Renal cortex interstitium (tissue), 11 donors: ENCODE results near the gene ARHGAP26. TPM values are rescaled to one million over a fixed set of nuclear protein-coding genes. Genes with fewer than 3 reads are reported as not detected.

ENCODE experiments used
- DNase-seq, 11 donors: peaks; one replicate each; pipeline ENCODE4 v3.0.0-alpha.2; 2013; ENCODE audit warnings: low read depth in 9 of 11, low spot score in 4 of 11; ENCODE audit errors: extremely low read depth in 1 of 11
- polyA plus RNA-seq, 3 donors: library from polyadenylated mRNA; unstranded; fragments of 120-200 nt; gene quantifications; one replicate each; pipeline ENCODE4 v1.2.1, GENCODE V29; 2013; ENCODE audit not compliant: insufficient read length in 3 of 3

Gene ARHGAP26
- polyA plus RNA-seq, 3 donors = 10.7 to 13.7 (median 10.9) TPM

DNA sequence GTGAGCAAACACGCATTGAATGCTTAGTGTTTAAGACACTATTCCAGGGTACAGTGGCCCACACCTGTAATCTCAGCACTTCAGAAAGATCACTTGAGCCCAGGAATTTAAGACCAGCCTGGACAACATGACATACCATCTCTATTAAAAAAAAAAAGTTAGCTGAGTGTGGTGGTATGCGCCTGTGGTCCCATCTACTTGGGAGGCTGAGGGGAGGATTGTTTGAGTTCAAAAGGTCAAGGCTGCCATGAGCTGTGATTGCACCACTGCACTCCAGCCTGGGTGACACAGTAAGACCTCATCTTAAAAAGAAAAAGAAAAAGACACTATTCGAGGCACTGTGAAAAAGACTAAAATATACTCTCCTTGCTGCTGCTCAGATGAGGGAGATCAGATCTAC is 392.6 kb downstream of the ARHGAP26 start:
- no peak for DNase-seq

DNA sequence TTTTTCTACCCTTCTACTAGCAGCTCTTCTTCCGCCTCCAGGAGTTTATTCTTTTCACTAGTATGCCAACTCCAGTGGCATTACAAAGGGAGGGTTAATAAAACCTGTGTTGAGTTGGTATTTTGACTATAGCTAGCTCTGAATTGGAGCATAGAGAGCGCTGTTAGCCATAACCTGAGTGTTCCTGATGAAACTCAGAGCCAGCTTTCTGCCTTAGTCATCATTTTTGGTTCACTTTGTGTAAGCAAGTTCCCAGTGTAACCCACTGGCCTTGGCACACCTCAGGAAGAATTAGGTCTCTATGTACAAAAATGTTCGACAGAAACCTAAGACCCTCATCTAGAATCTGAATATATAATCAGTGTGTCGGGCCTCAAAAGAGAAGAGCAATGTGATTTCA is 394.4 kb downstream of the ARHGAP26 start:
- no peak for DNase-seq

- no peak for DNase-seq
Measured at GRCh38 chr5:143165049-143165880, 395.1 kb downstream of the ARHGAP26 start.

DNA sequence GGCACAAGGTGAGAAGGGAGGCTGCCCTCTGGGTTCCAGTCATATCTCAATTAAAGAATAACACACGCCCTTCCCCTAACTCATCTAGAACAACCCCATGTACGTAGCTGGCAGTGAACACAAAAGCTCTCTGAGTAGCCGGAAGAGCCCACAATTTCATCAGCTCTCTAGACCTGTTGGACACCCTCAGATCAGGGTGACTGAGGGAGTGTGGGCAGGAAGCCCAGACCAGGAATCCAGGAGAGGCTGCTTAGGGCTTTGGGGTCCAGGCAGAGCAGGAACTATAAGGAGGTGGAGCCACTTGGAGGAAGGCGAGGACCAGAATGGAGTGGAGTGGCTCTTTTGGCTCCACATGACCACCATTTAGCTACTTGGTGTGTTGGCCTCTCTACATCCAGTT is 395.9 kb downstream of the ARHGAP26 start:
- no peak for DNase-seq

- DNase-seq = peak in 1 of 11 donors; percentile 73
Measured at GRCh38 chr5:143166661-143167420, 396.7 kb downstream of the ARHGAP26 start.

DNA sequence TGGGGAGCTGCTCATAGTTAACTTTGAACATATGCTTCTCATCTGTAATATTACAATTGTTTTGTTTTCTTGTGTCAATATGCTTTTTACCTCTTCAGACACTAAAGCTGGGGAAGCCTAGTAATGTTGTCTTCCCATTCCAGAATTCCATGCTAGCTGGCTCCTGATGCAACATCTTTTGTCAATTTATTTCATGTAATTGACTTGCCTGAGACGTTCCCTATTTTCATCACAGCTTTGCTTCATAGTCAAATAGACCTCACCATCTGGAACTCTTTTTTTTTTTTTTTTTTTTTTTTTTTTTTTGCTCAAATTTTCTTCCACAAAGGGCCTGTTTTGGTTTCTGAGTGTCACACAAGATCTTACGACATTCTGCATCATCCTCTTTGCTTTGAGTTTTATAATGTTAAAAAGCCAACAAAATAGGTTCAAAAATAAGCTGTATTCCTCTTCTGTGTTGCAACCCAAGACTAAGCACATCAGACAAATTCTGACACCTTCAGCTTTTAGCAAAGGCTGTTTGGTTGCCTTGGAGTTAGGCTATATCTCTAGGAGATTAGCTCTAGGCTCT is 398.1 kb downstream of the ARHGAP26 start:
- DNase-seq = no peak

DNA sequence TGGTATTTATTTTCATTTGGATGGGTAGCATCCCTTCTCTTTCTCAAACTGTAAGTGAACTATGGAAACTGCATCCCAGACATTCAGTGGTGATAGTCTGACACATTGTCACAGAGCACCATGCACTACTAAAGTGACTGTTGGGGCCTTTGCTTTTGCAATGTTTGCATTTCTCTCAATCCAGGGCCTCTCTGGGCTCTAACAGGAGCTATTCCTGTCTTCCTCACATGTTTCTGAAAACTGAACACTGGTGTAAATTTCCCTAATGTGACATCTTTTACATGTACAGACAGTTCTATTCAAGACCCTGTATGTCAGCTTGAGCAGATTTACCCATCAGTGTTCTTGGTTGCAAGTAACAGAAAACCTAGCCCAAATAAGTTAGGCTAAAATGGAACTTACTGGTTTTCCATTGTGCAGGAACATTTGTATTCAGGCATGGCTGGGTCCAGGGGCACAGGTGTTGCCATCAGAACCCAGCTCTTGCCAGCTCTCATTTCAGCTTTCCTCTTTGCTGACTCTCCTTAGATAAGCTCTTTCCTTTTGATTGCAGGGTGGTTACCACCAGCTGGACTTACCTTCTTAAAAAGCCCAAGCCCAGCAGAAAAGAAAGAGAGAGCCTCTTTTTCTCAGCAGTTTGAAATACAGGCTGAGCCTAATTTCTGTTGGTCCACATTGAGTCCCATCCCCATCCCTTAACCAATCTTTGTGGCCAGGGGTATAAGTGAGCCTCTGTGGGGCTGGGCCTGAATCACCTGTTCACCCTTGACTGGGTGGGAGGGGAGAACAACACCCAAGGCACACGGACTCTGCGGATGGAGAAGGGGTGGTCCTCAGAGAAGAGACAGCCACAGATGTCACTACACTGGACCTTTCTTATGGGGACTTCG is 399.0 kb downstream of the ARHGAP26 start:
- no peak for DNase-seq

- DNase-seq = no peak
Measured at GRCh38 chr5:143170104-143170503, 399.9 kb downstream of the ARHGAP26 start.

GRCh38 chr5:143170977-143171376 is 400.8 kb downstream of the ARHGAP26 start:
- DNase-seq = no peak

DNA sequence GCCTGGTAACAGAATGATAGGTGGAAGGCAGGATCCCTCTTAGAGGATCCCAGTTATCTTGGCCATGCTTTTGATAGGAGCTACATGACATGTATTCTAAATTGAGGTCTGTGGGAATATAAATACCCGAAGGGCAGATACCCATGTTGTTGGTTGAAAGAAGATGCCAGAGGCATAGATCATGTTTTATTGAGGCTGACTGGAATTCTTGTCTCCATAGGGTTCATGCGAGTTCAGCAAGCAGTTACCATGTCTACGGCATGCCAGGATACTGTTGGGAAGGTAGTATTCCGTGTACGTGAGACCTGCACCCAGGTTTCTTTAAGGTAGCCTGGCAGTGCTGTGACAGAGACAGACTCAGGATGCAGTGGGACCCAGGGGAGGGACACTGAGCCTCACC is 402.6 kb downstream of the ARHGAP26 start:
- no peak for DNase-seq

DNA sequence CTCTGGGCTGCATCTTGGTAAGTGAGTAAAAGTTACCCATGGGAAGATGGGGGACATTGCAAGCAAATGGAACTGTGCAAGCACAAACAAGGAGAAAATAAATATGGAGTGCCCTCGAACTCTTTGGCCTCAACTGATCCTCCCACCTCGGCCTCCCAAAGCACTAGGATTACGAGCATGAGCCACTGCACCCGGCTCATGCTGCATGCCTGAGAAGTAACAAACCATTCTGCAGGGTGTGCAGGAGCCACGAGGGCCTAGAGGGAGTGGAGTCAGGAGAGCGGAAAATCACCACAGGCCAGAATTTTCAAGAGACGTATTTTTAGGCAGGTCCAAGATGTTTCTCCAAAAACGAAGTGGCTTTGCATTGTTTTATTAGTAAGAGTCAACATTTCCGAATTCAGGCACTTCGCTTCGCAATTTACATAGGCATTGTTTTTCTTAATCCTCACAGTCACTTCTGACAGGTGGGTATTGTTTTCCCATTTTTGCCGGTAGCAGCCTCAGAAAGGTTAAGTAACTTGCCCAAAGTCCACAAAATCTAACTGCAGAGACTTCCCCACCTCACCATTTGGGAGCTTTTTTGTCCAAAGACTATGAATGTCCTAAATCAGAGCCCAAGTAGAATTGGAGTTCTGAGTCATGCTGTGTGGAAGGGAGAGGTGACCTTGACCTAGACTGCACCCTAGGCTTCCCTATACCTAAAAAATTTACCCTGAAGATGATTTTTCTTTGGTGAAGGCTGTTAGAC is 403.1 kb downstream of the ARHGAP26 start:
- no peak for DNase-seq

GRCh38 chr5:143174714-143175398 is 404.7 kb downstream of the ARHGAP26 start:
- no peak for DNase-seq

DNA sequence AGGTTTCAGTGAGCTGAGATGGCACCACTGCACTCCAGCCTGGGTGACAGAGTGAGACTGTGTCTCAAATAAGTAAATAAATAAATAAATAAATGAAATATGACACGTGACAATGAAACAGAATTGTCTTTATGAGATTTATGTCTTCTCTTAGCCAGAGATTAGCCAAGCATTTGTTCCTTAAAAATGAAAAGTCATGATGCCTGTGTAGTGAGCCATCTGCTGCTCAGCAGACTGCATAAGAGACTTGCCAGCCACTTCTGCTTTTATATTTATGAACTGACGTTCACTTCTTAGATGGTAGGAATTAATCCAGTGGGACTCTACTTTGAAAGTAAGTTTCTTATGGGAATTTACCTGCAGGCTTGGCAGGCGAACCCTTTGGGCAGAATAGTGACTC is 405.9 kb downstream of the ARHGAP26 start:
- no peak for DNase-seq

DNA sequence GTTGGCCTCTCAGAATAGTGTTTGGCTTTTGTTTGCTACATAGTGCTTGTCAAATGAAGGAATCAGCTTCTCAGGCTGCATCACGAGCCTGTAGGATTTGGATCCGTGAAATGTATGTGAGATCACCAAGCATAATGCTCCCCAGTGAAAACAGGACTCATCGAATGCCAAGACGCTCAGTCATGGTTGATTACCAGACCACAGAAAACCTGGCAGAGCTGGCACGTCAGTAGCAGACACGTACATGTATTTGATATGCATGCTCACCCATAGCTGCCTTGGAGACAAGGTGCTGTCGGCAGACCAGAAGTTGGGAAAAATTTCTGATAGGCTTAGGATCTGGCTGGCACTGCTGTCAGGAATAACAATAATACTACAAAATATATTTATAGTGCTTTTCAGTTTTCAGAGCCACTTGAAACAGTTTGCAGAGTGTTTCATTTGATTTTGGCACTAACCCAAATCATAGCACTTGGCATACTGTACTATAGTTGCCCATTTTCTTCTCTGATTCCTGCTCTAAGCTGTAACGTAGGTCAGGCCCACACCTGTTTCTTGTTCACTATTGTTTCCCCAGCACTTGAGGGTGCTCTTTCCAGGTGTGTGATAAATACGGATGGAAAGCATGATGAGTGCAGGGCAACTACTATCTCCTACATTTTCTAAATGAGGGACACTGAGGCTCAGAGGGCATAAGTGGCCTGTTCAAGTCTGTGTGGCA is 407.2 kb downstream of the ARHGAP26 start:
- DNase-seq = peak in 1 of 11 donors; percentile 35

- no peak for DNase-seq
Measured at GRCh38 chr5:143179126-143179740, 409.1 kb downstream of the ARHGAP26 start.

GRCh38 chr5:143180751-143181150 is 410.6 kb downstream of the ARHGAP26 start:
- no peak for DNase-seq

DNA sequence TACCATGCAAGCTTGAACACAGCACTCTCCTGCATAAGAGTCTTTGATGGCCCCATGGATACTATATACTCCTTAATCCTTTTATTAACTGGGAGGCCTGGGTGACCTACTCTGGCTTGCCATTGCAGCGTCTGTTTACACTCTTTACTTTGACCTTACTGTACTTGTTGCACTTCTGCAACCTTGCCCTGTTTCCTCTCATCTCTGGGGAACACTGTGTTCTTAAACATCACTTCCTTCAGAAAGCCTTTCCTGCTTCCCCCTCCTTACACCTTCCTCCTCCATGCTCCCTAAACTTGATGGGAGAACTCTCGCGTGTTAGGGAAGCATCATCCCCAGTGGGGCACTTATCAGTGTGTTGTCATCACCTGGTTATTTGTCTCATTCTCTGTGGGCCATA is 411.0 kb downstream of the ARHGAP26 start:
- DNase-seq = no peak
